B cell (primary cell): ENCODE results near the gene DCN. TPM values are rescaled to one million over a fixed set of nuclear protein-coding genes. Genes with fewer than 3 reads are reported as not detected.

Experiments used
- ATAC-seq: fragments of 200-7000 bp; cut with Tn5 transposase; one replicate; pipeline ENCODE4 v1.10.0; 2021; ENCODE audit warnings: low read depth, mild to moderate bottlenecking, moderate number of reproducible peaks, moderate library complexity
- CTCF ChIA-PET: fragments of 350-600 bp; sonication (Branson Sonifier 250); formaldehyde crosslinking; loops from one replicate; lab custom pipeline; 2021; ENCODE audit warnings: antibody characterized with exemption, inconsistent platforms; lab: Charles Lee
- POLR2A ChIA-PET: fragments of 350-600 bp; sonication (Branson Sonifier 250); formaldehyde crosslinking; loops from one replicate; lab custom pipeline; 2021; ENCODE audit warnings: antibody characterized with exemption; lab: Charles Lee
- DNase-seq: peaks from one replicate; pipeline ENCODE4 v3.0.0; 2013
- H2AFZ ChIP-seq: 2 replicates; pipeline ENCODE4 v1.6.1; 2012; ENCODE audit warnings: mild to moderate bottlenecking, low read depth, low read length; ENCODE audit not compliant: insufficient read depth, poor library complexity, severe bottlenecking
- H3K27ac ChIP-seq, 2 donors: 1 replicate in 1 of 2; 2 replicates in 1 of 2; pipeline ENCODE4 v1.5.1; 2012 to 2013; ENCODE audit warnings: low read length in 2 of 2, mild to moderate bottlenecking in 2 of 2, moderate library complexity in 1 of 2
- H3K27me3 ChIP-seq, 4 experiments: fragments of 200-600 bp in 1 of 4; sonication (generic) in 1 of 4; replicated peaks in 1 of 4; 1 replicate in 2 of 4; 2 replicates in 2 of 4; pipeline versions ENCODE4 v1.6.1 to v1.7.0; 2013 to 2016; ENCODE audit warnings: low read length in 3 of 4, mild to moderate bottlenecking in 2 of 4, mixed read lengths in 1 of 4, moderate library complexity in 1 of 4; ENCODE audit not compliant: insufficient read depth in 4 of 4, control insufficient read depth in 3 of 4; ENCODE audit errors: control extremely low read depth in 1 of 4
- H3K36me3 ChIP-seq, 2 experiments: replicated peaks in 1 of 2; 1 replicate in 1 of 2; 2 replicates in 1 of 2; pipeline versions ENCODE4 v1.6.1 to v1.7.1; 2013; ENCODE audit warnings: low read length in 1 of 2; ENCODE audit not compliant: insufficient read depth in 2 of 2, control insufficient read depth in 1 of 2; ENCODE audit errors: control extremely low read depth in 1 of 2, extremely low read depth in 1 of 2
- H3K4me1 ChIP-seq, 2 donors: fragments of 200-600 bp in 1 of 2; sonication (generic) in 1 of 2; 1 replicate in 1 of 2; 2 replicates in 1 of 2; pipeline versions ENCODE4 v1.5.1 to v1.6.1; 2013 to 2017; ENCODE audit warnings: low read length in 2 of 2; ENCODE audit not compliant: control insufficient read depth in 2 of 2, insufficient read depth in 2 of 2
- H3K4me2 ChIP-seq: replicated peaks from 2 replicates; pipeline ENCODE3; 2012; ENCODE audit warnings: mild to moderate bottlenecking, low read depth, low read length; ENCODE audit not compliant: poor library complexity, severe bottlenecking
- H3K4me3 ChIP-seq, 5 experiments: fragments of 200-600 bp in 1 of 5; sonication (generic) in 1 of 5; 1 replicate in 3 of 5; 2 replicates in 2 of 5; pipeline versions ENCODE4 v1.5.1 to v1.7.0; 2011 to 2016; ENCODE audit warnings: low read length in 4 of 5, mild to moderate bottlenecking in 4 of 5, low read depth in 2 of 5, control low read depth in 1 of 5, moderate library complexity in 1 of 5; ENCODE audit not compliant: insufficient read depth in 1 of 5; ENCODE audit errors: control extremely low read depth in 1 of 5, extremely low read depth in 1 of 5
- H3K79me2 ChIP-seq: fragments of 200-600 bp; sonication (generic); one replicate; pipeline ENCODE4 v1.6.0; 2016; ENCODE audit warnings: low read length; ENCODE audit not compliant: control insufficient read depth, insufficient read depth
- H3K9ac ChIP-seq: fragments of 200-600 bp; sonication (generic); 2 replicates; pipeline ENCODE4 v1.6.1; 2017; ENCODE audit warnings: mild to moderate bottlenecking, low read length, moderate library complexity
- H3K9me3 ChIP-seq, 3 donors: one replicate each; pipeline versions ENCODE4 v1.6.1 to v1.7.1; 2013; ENCODE audit warnings: low read length in 2 of 3; ENCODE audit not compliant: control insufficient read depth in 2 of 3, insufficient read depth in 1 of 3; ENCODE audit errors: control extremely low read depth in 1 of 3
- H4K20me1 ChIP-seq: 2 replicates; pipeline ENCODE4 v1.6.0; 2012; ENCODE audit warnings: mild to moderate bottlenecking, low read length; ENCODE audit not compliant: insufficient read depth, control insufficient read depth, poor library complexity, severe bottlenecking
- H3K27ac Mint-ChIP-seq: one replicate; pipeline ENCODE4 v1.8.0; 2021; ENCODE audit warnings: mixed read lengths
- H3K27me3 Mint-ChIP-seq: one replicate; pipeline ENCODE4 v1.8.0; 2021; ENCODE audit warnings: mixed read lengths
- H3K4me1 Mint-ChIP-seq: one replicate; pipeline ENCODE4 v1.8.0; 2021; ENCODE audit warnings: mixed read lengths
- H3K4me3 Mint-ChIP-seq: one replicate; pipeline ENCODE4 v1.8.0; 2021; ENCODE audit warnings: mixed read lengths
- H3K9me3 Mint-ChIP-seq: one replicate; pipeline ENCODE4 v1.8.0; 2022; ENCODE audit warnings: mixed read lengths; ENCODE audit not compliant: insufficient read depth
- EZH2 ChIP-seq: IDR thresholded peaks from 2 replicates; pipeline ENCODE4 v1.6.1; 2012; ENCODE audit warnings: borderline replicate concordance, low read depth, mild to moderate bottlenecking, moderate library complexity, low read length; ENCODE audit not compliant: insufficient read depth, poor library complexity, severe bottlenecking
- WGBS: methylation state at CpG from one replicate; pipeline ENCODE4 v1.1.5; 2013; ENCODE audit warnings: missing lambda C conversion rate; ENCODE audit not compliant: insufficient coverage; 5-methylcytosine and 5-hydroxymethylcytosine counted together
- intact Hi-C: fragments of 100-400 bp; cut with micrococcal nuclease; formaldehyde crosslinking; loops from one replicate; pipeline ENCODE4 v1.10.0; 2022
- polyA plus RNA-seq: library from polyadenylated mRNA; depleted of rRNA; stranded (reverse); fragments of >200 nt; gene quantifications from 2 replicates; pipeline ENCODE4 v1.2.3, GENCODE V29; 2012
- total RNA-seq, 2 donors: library from RNA; stranded (reverse); fragments of 120-200 nt in 1 of 2; gene quantifications; 1 replicate in 1 of 2; 2 replicates in 1 of 2; pipeline versions ENCODE4 v1.2.3 to v1.2.4, GENCODE V29; 2013 to 2022
- TF ChIP-seq, protein P1 (sequence below): fragments of 200-600 bp; IDR thresholded peaks from one replicate; pipeline ENCODE4 v1.8.0; 2022; ENCODE audit warnings: antibody characterized with exemption, mild to moderate bottlenecking

The DCN gene
- total and polyA plus RNA-seq, 2 donors (not counting 1 experiment from before 2014, with no cell fraction given) = not detected

DNA sequence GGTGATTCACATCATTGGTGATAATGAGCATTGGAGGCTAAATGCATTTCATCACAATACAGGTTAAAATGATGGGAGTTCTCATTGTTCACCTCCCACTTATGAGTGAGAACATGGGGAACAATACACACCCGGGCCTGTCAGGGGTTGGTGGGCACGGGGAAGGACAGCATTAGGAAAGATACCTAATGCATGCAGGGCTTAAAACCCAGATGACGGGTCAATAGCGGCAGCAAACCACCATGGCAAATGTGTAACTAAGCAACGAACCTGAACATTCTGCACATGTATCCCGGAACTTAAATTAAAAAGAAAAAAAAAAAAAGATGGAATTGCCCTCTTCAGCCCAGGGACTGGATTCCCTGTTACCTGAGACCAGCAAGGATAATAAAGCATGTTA, 69.0 kb downstream of the DCN start:
- intact Hi-C loops = no loop called here

DNA sequence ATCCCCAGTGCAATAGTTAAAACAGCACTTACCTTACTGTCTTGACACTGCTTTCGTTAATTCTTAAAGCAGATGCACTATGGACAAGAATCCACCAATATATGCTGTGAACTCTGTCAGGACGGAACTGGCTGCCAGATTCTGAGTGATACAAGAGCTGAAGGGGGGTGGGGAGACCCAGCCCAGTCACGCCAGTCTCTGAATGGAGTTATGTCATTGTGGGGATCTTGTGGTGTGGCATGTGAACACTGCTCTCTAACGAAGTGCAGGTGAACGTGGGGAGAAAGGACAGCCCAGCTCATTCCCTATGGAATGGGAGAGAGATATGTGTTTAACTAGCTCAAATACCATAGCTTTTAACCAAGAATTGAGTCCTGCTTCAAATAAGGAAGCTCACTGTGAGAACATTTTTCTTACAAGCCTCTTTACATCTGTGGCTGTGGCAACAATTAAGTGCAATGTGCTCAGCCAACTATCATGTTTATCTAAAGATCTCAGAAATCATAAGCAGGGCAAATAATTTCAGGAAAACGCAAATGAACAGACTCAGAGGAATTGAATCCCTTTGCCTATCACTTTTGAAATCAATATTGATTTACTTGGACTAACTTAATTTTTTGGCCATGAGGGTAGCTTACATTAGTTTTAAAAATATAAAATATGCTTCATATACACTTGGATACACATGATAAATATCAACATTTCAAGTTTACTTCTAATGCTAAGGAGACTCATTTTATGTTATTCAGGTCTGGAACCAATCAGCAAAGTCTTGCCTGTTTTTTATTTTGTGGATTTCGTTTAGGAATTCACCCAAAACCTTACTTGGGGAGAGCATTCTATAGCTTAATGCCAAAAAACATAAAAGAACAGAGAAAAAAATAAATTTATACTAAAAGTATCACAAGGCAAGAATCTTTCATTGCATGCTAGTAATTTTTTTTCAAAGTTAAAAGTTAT, 71.0 kb downstream of the DCN start, which contains the start of gene LUM:
Gene LUM, minus strand, starts transcription at position 129 of the 960 bp plus-strand sequence. CDS start 2,515 bp downstream, outside the sequence.
- ATAC-seq = no peak
- Histone ChIP-seq H2AFZ (no peak within 1 kb of the TSS), H3K27ac (no peak within 1 kb of the TSS), H3K9ac (no peak within 1 kb of the TSS), H3K4me2 (no peak within 1 kb of the TSS), H3K4me3 (no peak within 1 kb of the TSS), H3K9me3 (no peaks in the 10 kb centered on the region), H3K79me2 (no peaks in the 10 kb centered on the region), H3K27me3 (no peaks in the 10 kb centered on the region), H4K20me1 (no peaks in the 10 kb centered on the region), H3K4me1 (no peaks in the 10 kb centered on the region), H3K36me3 (no peaks in the 10 kb centered on the region)
- POLR2A ChIA-PET = no interaction called here
- TF ChIP-seq, protein P1, sequence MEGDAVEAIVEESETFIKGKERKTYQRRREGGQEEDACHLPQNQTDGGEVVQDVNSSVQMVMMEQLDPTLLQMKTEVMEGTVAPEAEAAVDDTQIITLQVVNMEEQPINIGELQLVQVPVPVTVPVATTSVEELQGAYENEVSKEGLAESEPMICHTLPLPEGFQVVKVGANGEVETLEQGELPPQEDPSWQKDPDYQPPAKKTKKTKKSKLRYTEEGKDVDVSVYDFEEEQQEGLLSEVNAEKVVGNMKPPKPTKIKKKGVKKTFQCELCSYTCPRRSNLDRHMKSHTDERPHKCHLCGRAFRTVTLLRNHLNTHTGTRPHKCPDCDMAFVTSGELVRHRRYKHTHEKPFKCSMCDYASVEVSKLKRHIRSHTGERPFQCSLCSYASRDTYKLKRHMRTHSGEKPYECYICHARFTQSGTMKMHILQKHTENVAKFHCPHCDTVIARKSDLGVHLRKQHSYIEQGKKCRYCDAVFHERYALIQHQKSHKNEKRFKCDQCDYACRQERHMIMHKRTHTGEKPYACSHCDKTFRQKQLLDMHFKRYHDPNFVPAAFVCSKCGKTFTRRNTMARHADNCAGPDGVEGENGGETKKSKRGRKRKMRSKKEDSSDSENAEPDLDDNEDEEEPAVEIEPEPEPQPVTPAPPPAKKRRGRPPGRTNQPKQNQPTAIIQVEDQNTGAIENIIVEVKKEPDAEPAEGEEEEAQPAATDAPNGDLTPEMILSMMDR = no peak
- TF ChIP-seq EZH2 = no peak
- Mint-ChIP-seq H3K9me3 (no peaks in the 10 kb centered on the region), H3K27me3 (no peaks in the 10 kb centered on the region), H3K4me3 (no peak within 1 kb of the TSS), H3K27ac (no peak within 1 kb of the TSS), H3K4me1 (no peaks in the 10 kb centered on the region)
- CTCF ChIA-PET = no interaction called here
- intact Hi-C loops = no loop called here
- WGBS = 75% methylated on average over 2 of the region's 7 CpGs
- no peak for DNase-seq

More for the DNA sequence above, 69.0 kb downstream of the DCN start:
- Histone ChIP-seq H3K36me3 (no peaks in the 10 kb centered on the region), H2AFZ (no peak overlapping the region), H3K4me3 (no peak overlapping the region), H4K20me1 (no peaks in the 10 kb centered on the region), H3K27ac (no peak overlapping the region), H3K9me3 (no peaks in the 10 kb centered on the region), H3K9ac (no peak overlapping the region), H3K4me2 (no peak overlapping the region), H3K79me2 (no peaks in the 10 kb centered on the region), H3K27me3 (no peaks in the 10 kb centered on the region), H3K4me1 (no peaks in the 10 kb centered on the region)
- ChIA-PET CTCF (no interaction called here), POLR2A (no interaction called here)
- no peaks in the 10 kb centered on the region for H3K9me3 Mint-ChIP-seq
- H3K4me1 Mint-ChIP-seq = no peaks in the 10 kb centered on the region
- H3K27ac Mint-ChIP-seq = no peak overlapping the region
- WGBS = 95% methylated on average over 5 of the region's 6 CpGs
- ATAC-seq = no peak
- H3K27me3 Mint-ChIP-seq = no peaks in the 10 kb centered on the region
- no peak overlapping the region for H3K4me3 Mint-ChIP-seq
- no peak for TF ChIP-seq EZH2
- TF ChIP-seq, protein P1 = no peak
- DNase-seq = no peak
